GM06990 (cell line): ENCODE measurements around the gene ZNF776.
A peak's percentile ranks its signal among the peaks of the same experiment; 100 is the strongest.

ENCODE experiments used
- DNase-seq: peaks from one replicate; pipeline ENCODE4 v3.0.0-alpha.2; 2011; ENCODE audit not compliant: insufficient read length; ENCODE audit errors: extremely low read depth
- H3K27me3 ChIP-seq: replicated peaks from 2 replicates; pipeline ENCODE4 v1.6.0; 2011; ENCODE audit warnings: low read length; ENCODE audit not compliant: control insufficient read depth, insufficient read depth
- H3K36me3 ChIP-seq: 2 replicates; pipeline ENCODE4 v1.5.1; 2011; ENCODE audit warnings: low read length; ENCODE audit not compliant: control insufficient read depth, insufficient read depth
- H3K4me3 ChIP-seq: replicated peaks from 2 replicates; pipeline ENCODE4 v1.5.1; 2011; ENCODE audit warnings: low read depth, mild to moderate bottlenecking, control low read depth, low read length
- TF ChIP-seq, protein P1 (sequence below): IDR thresholded peaks from 2 replicates; pipeline ENCODE4 v1.5.1; 2011; ENCODE audit warnings: low read length, control low read depth, mild to moderate bottlenecking, inconsistent platforms; ENCODE audit not compliant: insufficient read depth, poor library complexity, severe bottlenecking

Gene ZNF776

GRCh38 chr19:57746580-57747471 is at the start of gene ZNF776:
ZNF776 (plus strand) TSS chr19:57746815; CDS start chr19:57747059, 244 bp downstream.
- TF ChIP-seq, protein P1, sequence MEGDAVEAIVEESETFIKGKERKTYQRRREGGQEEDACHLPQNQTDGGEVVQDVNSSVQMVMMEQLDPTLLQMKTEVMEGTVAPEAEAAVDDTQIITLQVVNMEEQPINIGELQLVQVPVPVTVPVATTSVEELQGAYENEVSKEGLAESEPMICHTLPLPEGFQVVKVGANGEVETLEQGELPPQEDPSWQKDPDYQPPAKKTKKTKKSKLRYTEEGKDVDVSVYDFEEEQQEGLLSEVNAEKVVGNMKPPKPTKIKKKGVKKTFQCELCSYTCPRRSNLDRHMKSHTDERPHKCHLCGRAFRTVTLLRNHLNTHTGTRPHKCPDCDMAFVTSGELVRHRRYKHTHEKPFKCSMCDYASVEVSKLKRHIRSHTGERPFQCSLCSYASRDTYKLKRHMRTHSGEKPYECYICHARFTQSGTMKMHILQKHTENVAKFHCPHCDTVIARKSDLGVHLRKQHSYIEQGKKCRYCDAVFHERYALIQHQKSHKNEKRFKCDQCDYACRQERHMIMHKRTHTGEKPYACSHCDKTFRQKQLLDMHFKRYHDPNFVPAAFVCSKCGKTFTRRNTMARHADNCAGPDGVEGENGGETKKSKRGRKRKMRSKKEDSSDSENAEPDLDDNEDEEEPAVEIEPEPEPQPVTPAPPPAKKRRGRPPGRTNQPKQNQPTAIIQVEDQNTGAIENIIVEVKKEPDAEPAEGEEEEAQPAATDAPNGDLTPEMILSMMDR: no peak
- DNase-seq: peak; percentile 77

DNA sequence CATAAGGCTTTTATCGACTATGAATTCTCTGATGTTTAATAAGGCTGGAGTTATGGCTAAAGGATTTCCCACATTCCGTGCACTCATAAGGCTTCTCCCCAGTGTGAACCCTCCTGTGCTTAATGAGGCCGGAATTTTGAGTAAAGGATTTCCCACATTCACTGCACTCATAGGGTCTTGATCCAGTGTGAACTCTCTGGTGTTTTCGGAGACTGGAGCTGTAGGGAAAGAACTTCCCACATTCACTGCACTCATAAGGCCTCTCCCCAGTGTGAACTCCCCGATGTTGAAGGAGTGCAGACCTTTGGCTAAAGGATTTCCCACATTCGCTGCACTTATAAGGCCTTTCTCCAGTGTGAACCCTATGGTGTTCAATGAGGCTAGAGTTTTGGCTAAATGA is 45.0 kb upstream of the ZNF776 start:
- H3K4me3 ChIP-seq: no peak overlapping the region
- no peak for DNase-seq
- no peaks in the 10 kb centered on the region; the same call in 1 of the 2 replicates for H3K36me3 ChIP-seq
- H3K27me3 ChIP-seq: no peaks in the 10 kb centered on the region
- TF ChIP-seq, protein P1: no peak

More at GRCh38 chr19:57746580-57747471, at the start of gene ZNF776:
- Histone ChIP-seq H3K36me3 (peaks cover 10% of the 10 kb centered on the region), H3K27me3 (no peaks in the 10 kb centered on the region), H3K4me3 (peak within 1 kb of the TSS; percentile 74)

DNA sequence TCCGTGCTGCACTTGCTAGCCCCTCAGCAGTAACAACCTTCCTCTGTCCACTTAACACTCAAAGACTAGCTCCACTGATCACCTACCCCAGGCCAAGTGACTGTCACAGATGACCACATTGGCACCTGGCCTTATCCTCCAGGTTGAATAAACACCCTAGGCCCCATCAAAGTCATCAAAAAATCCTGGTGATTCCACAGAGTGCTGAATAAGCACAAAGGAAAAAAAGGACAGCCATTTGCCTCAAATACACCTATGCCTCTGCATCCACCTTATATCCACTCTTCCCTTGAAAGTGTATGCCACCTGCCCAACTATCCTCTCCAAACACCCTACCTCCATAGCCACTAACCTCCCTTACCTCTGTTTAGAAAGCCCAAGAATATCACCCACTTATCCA is 40.3 kb upstream of the ZNF776 start:
- Histone ChIP-seq H3K4me3 (no peak overlapping the region), H3K27me3 (no peaks in the 10 kb centered on the region), H3K36me3 (no peaks in the 10 kb centered on the region; the same call in 1 of the 2 replicates)
- TF ChIP-seq, protein P1: no peak
- DNase-seq: no peak

DNA sequence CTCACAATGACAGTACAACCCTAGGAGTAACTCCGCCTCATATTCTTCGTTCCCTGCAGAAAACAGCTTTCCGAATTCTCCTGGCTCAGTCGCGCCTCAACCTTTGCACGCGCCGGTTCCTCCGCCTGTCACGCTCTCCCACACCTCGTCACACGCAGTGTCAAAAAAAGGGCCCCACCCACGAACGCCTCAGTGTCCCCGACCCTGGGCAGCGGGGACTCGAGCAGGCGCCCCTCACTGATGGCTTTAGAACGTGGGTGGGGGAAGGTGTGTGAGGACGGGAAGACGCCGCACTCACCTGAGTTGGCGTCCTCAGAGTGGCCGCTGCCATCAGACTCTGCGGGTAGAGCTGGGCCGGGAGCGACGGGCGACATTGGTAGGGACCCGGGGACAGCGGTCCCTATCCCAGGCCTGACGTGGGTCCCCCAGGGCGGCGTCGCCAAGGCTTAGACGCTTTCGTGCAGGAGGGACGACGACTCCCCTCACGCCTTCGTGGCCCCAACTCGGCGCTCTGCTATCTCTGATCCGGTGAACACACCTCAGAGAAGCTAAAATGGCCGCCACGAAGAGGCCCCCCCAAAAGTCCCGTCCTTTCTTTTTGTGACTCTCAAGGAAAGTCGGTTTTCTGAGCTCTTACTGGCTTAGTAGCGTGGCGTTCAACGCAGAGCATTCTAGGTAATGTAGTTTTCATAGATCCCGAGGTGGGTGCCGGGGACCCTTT is 37.8 kb upstream of the ZNF776 start, which contains the start of gene ZNF154:
Gene ZNF154 (minus strand): TSS at position 564 of the 721 bp plus-strand sequence. CDS start 233 bp downstream, at position 331.
- no peaks in the 10 kb centered on the region for H3K27me3 ChIP-seq
- no peaks in the 10 kb centered on the region; the same call in 1 of the 2 replicates for H3K36me3 ChIP-seq
- DNase-seq: peak; percentile 19
- TF ChIP-seq, protein P1: no peak
- H3K4me3 ChIP-seq: peak within 1 kb of the TSS; percentile 55

DNA sequence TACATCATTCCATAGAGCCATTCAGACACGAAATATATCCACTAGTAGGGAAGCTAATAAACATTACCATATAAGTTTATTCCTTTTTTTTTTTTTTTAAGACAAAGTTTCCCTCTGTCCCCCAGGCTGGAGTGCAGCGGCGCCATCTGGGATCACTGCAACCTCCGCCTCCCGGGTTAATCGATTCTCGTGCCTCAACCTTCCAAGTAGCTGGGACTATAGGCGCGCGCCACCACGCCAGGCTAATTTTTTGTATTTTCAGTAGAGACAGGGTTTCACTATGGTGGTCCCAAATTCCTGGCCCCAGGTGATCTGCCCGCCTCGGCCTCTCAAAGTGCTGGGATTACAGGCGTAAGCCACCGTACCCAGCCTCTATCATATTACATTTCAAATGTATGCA is 37.0 kb upstream of the ZNF776 start:
- TF ChIP-seq, protein P1: no peak
- no peak for DNase-seq
- Histone ChIP-seq H3K4me3 (no peak overlapping the region), H3K27me3 (no peaks in the 10 kb centered on the region), H3K36me3 (no peaks in the 10 kb centered on the region)
